ENCODE data around the gene CCDC92. TPM values are rescaled to one million over a fixed set of nuclear protein-coding genes. Genes with fewer than 3 reads are reported as not detected.

CCDC92 gene
- total and polyA plus RNA-seq, 2 of the 8 experiments (the other 6 are each of a cell fraction or from before 2014, with no cell fraction given): 0.43 to 0.51 TPM

DNA sequence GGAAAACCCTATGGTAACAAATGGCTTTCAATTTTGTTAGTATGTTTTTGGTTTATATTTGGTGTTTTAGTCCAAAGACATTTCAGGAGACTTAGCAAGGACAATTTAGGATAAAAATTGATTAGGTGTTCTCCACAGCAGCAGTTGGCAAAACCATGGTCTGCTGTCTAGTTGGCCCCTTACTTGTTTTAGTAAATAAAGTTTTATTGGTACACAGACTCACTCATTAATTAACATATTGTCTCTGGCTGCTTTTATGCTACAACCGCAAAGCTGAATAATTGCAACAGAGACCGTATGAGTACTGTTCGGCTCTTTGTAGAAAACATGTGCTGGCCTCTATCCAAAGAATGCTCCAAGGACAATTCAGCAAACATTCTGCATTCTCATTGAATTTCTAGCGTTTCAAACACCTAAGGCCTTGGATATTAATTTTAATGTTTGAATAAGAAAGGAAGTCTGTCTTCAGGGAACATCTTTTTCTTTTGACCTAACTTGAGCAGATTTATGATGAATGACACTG, 77.7 kb downstream of the CCDC92 start (continued):
- no peak for TF ChIP-seq HDAC2 (IDR thresholded peaks at IDR 0.05; ENCODE audit: borderline replicate concordance in 1 of 2, low read depth in 2 of 2, low read length in 2 of 2)
- no peak for TF ChIP-seq CBX8 (IDR thresholded peaks at IDR 0.05; ENCODE audit: borderline replicate concordance, low read depth, low read length)
- no peak for TF ChIP-seq SUZ12 (IDR thresholded peaks at IDR 0.05; ENCODE audit: low read length)
